Ishikawa (cell line): Measurements from ENCODE around the gene GPR78.

ENCODE experiments used
- CEBPB ChIP-seq: IDR thresholded peaks from 2 replicates; pipeline ENCODE4 v1.6.1; 2012
- CREB1 ChIP-seq: IDR thresholded peaks from 2 replicates; pipeline ENCODE4 v1.6.1; 2012; ENCODE audit warnings: low read depth
- EGR1 ChIP-seq: IDR thresholded peaks from 2 replicates; pipeline ENCODE4 v1.6.1; 2012
- EP300 ChIP-seq: IDR thresholded peaks from 2 replicates; pipeline ENCODE4 v1.6.1; 2012; ENCODE audit warnings: borderline replicate concordance
- FOXM1 ChIP-seq: IDR thresholded peaks from 2 replicates; pipeline ENCODE4 v1.6.1; 2012; ENCODE audit warnings: low read depth, borderline replicate concordance
- NFIC ChIP-seq: IDR thresholded peaks from 2 replicates; pipeline ENCODE4 v1.6.1; 2012
- RAD21 ChIP-seq: IDR thresholded peaks from 2 replicates; pipeline ENCODE4 v1.6.1; 2012; ENCODE audit warnings: low read depth
- TAF1 ChIP-seq: IDR thresholded peaks from 2 replicates; pipeline ENCODE4 v1.6.1; 2012; ENCODE audit warnings: low read depth, mild to moderate bottlenecking
- TCF12 ChIP-seq: IDR thresholded peaks from 2 replicates; pipeline ENCODE4 v1.6.1; 2012; ENCODE audit warnings: low read depth
- TEAD4 ChIP-seq: IDR thresholded peaks from 2 replicates; pipeline ENCODE4 v1.6.1; 2012
- YY1 ChIP-seq: IDR thresholded peaks from 2 replicates; pipeline ENCODE4 v1.6.1; 2012; ENCODE audit warnings: low read depth
- ZBTB7A ChIP-seq: IDR thresholded peaks from 2 replicates; pipeline ENCODE4 v1.6.1; 2012; ENCODE audit warnings: low read depth
- TF ChIP-seq, protein P1 (sequence below): IDR thresholded peaks from 2 replicates; pipeline ENCODE4 v1.6.1; 2012
- TF ChIP-seq, protein P2 (sequence below): IDR thresholded peaks from 2 replicates; pipeline ENCODE4 v1.6.1; 2012; ENCODE audit warnings: low read depth, mild to moderate bottlenecking

DNA sequence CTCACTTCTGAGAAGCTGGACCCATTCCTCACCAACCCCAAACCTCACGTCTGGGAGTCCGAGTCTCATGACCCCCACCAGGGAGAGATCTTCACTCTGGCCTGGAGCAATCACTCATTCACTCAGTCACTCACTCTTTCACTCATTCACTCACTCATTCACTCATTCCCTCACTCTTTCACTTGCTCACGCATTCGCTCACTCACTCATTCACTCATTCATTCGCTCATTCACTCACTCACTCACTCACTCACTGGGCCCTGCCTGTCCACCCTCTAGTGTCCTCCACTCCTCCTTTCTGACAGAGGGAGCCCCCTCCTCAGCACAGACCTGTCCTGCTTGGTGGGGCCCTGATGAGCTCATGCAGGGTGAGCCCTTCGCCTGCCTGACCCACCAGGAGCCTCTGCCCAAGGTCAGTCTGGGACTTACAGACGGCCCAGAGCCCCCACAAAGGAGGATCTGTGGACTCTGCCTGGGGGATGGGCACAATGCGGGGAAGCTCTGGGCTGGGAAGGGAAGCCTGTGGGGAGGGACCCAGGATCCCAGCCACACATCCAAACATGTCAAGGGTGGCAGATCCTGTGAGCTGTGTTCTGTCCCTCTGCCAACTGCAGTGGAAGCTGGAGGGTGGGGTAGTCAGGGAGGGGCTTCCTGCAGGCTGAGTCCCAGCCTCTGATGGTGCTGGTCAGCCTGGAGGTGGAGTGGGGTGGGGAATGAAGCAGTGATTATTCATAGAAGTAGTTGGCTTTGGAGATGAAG is 30.8 kb downstream of the GPR78 start:
- no peak for TF ChIP-seq YY1
- no peak for TF ChIP-seq RAD21
- TF ChIP-seq, protein P1, sequence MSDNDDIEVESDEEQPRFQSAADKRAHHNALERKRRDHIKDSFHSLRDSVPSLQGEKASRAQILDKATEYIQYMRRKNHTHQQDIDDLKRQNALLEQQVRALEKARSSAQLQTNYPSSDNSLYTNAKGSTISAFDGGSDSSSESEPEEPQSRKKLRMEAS = no peak
- TF ChIP-seq EP300 = no peak
- TF ChIP-seq CEBPB = no peak
- TF ChIP-seq TAF1 = no peak
- TF ChIP-seq, protein P2, sequence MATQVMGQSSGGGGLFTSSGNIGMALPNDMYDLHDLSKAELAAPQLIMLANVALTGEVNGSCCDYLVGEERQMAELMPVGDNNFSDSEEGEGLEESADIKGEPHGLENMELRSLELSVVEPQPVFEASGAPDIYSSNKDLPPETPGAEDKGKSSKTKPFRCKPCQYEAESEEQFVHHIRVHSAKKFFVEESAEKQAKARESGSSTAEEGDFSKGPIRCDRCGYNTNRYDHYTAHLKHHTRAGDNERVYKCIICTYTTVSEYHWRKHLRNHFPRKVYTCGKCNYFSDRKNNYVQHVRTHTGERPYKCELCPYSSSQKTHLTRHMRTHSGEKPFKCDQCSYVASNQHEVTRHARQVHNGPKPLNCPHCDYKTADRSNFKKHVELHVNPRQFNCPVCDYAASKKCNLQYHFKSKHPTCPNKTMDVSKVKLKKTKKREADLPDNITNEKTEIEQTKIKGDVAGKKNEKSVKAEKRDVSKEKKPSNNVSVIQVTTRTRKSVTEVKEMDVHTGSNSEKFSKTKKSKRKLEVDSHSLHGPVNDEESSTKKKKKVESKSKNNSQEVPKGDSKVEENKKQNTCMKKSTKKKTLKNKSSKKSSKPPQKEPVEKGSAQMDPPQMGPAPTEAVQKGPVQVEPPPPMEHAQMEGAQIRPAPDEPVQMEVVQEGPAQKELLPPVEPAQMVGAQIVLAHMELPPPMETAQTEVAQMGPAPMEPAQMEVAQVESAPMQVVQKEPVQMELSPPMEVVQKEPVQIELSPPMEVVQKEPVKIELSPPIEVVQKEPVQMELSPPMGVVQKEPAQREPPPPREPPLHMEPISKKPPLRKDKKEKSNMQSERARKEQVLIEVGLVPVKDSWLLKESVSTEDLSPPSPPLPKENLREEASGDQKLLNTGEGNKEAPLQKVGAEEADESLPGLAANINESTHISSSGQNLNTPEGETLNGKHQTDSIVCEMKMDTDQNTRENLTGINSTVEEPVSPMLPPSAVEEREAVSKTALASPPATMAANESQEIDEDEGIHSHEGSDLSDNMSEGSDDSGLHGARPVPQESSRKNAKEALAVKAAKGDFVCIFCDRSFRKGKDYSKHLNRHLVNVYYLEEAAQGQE = no peak
- no peak for TF ChIP-seq FOXM1
- TF ChIP-seq CREB1 = no peak
- no peak for TF ChIP-seq ZBTB7A
- no peak for TF ChIP-seq NFIC
- no peak for TF ChIP-seq EGR1
- TF ChIP-seq TCF12 = no peak
- no peak for TF ChIP-seq TEAD4
